ENCODE data around the gene ESD. TPM values are rescaled to one million over a fixed set of nuclear protein-coding genes. Genes with fewer than 3 reads are reported as not detected.

Gene ESD
- total and polyA plus RNA-seq, 2 experiments from 2014 or later: 61.0 to 123 TPM

DNA sequence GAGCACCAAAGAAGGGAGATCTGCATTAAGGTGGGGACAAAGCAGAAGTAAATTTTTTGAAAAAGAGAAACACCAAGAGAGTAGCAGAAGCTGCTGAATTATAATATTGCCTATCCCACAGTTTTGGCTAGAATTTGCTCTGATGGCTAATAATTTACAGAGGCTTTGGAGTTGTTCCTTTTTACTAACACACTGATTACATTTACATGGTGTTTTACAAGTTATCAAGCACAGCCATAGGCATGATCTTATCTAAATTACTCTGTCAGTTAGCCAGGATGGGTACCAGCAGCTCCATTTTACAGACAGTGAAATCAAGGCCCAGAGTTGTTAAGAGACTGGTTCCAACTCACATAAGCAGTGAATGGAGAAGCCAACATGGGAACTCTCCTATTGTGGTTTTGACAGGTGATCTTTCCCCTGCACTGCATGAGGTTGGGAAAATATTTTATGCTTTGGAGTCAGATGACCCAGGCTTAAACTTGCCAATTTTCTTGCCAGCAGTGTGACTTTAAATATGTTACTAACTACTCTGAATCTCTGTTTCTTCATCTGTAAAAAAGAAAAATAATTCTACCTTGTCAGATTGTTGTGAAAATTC is 33.5 kb upstream of the ESD start (continued):
- TF ChIP-seq ETS1 (IDR thresholded peaks at IDR 0.05) (no peak), JUNB (IDR thresholded peaks at IDR 0.05; ENCODE audit: unreplicated experiment) (no peak), CREB1 (CRISPR knock-in tag; IDR thresholded peaks at IDR 0.05; ENCODE audit: low read depth) (no peak)
- TF ChIP-seq, protein P1, sequence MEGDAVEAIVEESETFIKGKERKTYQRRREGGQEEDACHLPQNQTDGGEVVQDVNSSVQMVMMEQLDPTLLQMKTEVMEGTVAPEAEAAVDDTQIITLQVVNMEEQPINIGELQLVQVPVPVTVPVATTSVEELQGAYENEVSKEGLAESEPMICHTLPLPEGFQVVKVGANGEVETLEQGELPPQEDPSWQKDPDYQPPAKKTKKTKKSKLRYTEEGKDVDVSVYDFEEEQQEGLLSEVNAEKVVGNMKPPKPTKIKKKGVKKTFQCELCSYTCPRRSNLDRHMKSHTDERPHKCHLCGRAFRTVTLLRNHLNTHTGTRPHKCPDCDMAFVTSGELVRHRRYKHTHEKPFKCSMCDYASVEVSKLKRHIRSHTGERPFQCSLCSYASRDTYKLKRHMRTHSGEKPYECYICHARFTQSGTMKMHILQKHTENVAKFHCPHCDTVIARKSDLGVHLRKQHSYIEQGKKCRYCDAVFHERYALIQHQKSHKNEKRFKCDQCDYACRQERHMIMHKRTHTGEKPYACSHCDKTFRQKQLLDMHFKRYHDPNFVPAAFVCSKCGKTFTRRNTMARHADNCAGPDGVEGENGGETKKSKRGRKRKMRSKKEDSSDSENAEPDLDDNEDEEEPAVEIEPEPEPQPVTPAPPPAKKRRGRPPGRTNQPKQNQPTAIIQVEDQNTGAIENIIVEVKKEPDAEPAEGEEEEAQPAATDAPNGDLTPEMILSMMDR (conservative IDR thresholded peaks at IDR 0.05; ENCODE audit: low read depth in 2 of 2): no peak

GRCh38 chr13:46822551-46822950 is 25.6 kb upstream of the ESD start:
- H3K4me3 Mint-ChIP-seq: no peak overlapping the region
- H3K27me3 ChIP-seq (ENCODE audit: insufficient read depth): no peaks in the 10 kb centered on the region
- no peaks in the 10 kb centered on the region for H3K79me2 ChIP-seq (replicated peaks; ENCODE audit: insufficient read depth)
- no peak overlapping the region for H3K4me3 ChIP-seq
- no peak for DNase-seq (ENCODE audit: low spot score)
- no peaks in the 10 kb centered on the region for H4K20me1 ChIP-seq (replicated peaks; ENCODE audit: insufficient read depth)
- 0 out of 2 replicates have a peak, but pooled peaks cover 4% of the 10 kb centered on the region for H3K9me2 ChIP-seq (ENCODE audit: insufficient read depth)
- ATAC-seq: no peak
- H3K4me1 ChIP-seq (ENCODE audit: insufficient read depth): no peaks in the 10 kb centered on the region
- H3K9me3 Mint-ChIP-seq: peaks cover 6% of the 10 kb centered on the region; the same call in 2 of the 3 replicates
- no peak overlapping the region for H2AFZ ChIP-seq
- H3K36me3 ChIP-seq (ENCODE audit: insufficient read depth): no peaks in the 10 kb centered on the region
- H3K27ac Mint-ChIP-seq: no peak overlapping the region
- H3F3A ChIP-seq (replicated peaks; ENCODE audit: low read depth): no peaks in the 10 kb centered on the region
- no peak overlapping the region for H3K4me2 ChIP-seq
- no peaks in the 10 kb centered on the region for H3K27me3 Mint-ChIP-seq (ENCODE audit: insufficient read depth, low read depth, poor library complexity)
- no peak overlapping the region for H3K27ac ChIP-seq (ENCODE audit: low read depth)
- peaks cover under 1% of the 10 kb centered on the region; the same call in 2 of the 3 replicates for H3K4me1 Mint-ChIP-seq
- H3K36me3 Mint-ChIP-seq (ENCODE audit: low read depth): no peaks in the 10 kb centered on the region
- TF ChIP-seq STAT1 (IDR thresholded peaks at IDR 0.05; ENCODE audit: unreplicated experiment) (no peak), EZH2phosphoT487 (IDR thresholded peaks at IDR 0.05; ENCODE audit: unreplicated experiment) (no peak), CREB1 (CRISPR knock-in tag; IDR thresholded peaks at IDR 0.05; ENCODE audit: low read depth) (no peak), EZH2 (IDR thresholded peaks at IDR 0.05; ENCODE audit: low read depth, unreplicated experiment) (no peak), JUNB (IDR thresholded peaks at IDR 0.05; ENCODE audit: unreplicated experiment) (no peak), ETS1 (IDR thresholded peaks at IDR 0.05) (no peak), ZNF331 (CRISPR knock-in tag; IDR thresholded peaks at IDR 0.05; ENCODE audit: low read depth) (no peak), ZNF114 (CRISPR knock-in tag; IDR thresholded peaks at IDR 0.05) (no peak), POLR2AphosphoS5 (IDR thresholded peaks at IDR 0.05; ENCODE audit: low read depth) (no peak), NANOG (IDR thresholded peaks at IDR 0.05; ENCODE audit: borderline replicate concordance) (no peak)
- TF ChIP-seq, protein P2, sequence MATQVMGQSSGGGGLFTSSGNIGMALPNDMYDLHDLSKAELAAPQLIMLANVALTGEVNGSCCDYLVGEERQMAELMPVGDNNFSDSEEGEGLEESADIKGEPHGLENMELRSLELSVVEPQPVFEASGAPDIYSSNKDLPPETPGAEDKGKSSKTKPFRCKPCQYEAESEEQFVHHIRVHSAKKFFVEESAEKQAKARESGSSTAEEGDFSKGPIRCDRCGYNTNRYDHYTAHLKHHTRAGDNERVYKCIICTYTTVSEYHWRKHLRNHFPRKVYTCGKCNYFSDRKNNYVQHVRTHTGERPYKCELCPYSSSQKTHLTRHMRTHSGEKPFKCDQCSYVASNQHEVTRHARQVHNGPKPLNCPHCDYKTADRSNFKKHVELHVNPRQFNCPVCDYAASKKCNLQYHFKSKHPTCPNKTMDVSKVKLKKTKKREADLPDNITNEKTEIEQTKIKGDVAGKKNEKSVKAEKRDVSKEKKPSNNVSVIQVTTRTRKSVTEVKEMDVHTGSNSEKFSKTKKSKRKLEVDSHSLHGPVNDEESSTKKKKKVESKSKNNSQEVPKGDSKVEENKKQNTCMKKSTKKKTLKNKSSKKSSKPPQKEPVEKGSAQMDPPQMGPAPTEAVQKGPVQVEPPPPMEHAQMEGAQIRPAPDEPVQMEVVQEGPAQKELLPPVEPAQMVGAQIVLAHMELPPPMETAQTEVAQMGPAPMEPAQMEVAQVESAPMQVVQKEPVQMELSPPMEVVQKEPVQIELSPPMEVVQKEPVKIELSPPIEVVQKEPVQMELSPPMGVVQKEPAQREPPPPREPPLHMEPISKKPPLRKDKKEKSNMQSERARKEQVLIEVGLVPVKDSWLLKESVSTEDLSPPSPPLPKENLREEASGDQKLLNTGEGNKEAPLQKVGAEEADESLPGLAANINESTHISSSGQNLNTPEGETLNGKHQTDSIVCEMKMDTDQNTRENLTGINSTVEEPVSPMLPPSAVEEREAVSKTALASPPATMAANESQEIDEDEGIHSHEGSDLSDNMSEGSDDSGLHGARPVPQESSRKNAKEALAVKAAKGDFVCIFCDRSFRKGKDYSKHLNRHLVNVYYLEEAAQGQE (IDR thresholded peaks at IDR 0.05; ENCODE audit: unreplicated experiment): no peak
- TF ChIP-seq, protein P1 (conservative IDR thresholded peaks at IDR 0.05; ENCODE audit: low read depth in 2 of 2): no peak
